ENCODE data around the gene RNF187. TPM values are rescaled to one million over a fixed set of nuclear protein-coding genes. Genes with fewer than 3 reads are reported as not detected.

The RNF187 gene
- total and polyA plus RNA-seq, 8 donors = 8.9 to 44.6 (median 27.8) TPM

DNA sequence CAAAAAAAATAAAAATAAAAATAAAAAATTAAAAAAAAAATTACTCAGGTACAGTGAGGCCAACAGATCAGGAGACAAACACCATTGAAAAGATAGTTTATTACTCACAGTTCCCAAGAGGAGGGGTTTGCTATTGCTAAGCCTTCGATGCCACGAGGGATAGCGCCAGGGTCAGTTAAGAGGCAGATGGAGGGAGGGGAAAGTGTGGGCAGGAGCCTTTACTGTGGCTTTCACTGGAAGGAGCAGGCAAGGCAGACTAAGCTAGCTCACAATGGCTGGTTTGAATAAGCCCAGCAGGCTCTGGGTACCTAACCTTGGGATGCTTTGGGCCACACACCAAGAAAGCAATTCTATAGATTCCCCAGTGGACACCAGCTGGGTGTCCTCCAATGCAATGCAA lies 12.7 kb upstream of the RNF187 start:
- Histone ChIP-seq H3K27ac (no peak overlapping the region), H3K36me3 (no peaks in the 10 kb centered on the region), H3K4me3 (no peak overlapping the region), H3K9me3 (no peaks in the 10 kb centered on the region), H3K4me1 (no peaks in the 10 kb centered on the region), H3K27me3 (peaks cover 1 to 27% (median 19%) of the 10 kb centered on the region in 3 donors)
- no peak for DNase-seq
- intact Hi-C loops (cut with DNase I; ENCODE audit: low total_unique reads) = no loop called here
- TF ChIP-seq EP300 (IDR thresholded peaks at IDR 0.05) (no peak), POLR2A (IDR thresholded peaks at IDR 0.05) (no peak), POLR2AphosphoS5 (IDR thresholded peaks at IDR 0.05) (no peak)
- TF ChIP-seq, protein P1, sequence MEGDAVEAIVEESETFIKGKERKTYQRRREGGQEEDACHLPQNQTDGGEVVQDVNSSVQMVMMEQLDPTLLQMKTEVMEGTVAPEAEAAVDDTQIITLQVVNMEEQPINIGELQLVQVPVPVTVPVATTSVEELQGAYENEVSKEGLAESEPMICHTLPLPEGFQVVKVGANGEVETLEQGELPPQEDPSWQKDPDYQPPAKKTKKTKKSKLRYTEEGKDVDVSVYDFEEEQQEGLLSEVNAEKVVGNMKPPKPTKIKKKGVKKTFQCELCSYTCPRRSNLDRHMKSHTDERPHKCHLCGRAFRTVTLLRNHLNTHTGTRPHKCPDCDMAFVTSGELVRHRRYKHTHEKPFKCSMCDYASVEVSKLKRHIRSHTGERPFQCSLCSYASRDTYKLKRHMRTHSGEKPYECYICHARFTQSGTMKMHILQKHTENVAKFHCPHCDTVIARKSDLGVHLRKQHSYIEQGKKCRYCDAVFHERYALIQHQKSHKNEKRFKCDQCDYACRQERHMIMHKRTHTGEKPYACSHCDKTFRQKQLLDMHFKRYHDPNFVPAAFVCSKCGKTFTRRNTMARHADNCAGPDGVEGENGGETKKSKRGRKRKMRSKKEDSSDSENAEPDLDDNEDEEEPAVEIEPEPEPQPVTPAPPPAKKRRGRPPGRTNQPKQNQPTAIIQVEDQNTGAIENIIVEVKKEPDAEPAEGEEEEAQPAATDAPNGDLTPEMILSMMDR (IDR thresholded peaks at IDR 0.05) = no peak
- WGBS, 5 donors = 76 to 89% (median 87%) methylated on average over 3 of the region's 3 CpGs

DNA sequence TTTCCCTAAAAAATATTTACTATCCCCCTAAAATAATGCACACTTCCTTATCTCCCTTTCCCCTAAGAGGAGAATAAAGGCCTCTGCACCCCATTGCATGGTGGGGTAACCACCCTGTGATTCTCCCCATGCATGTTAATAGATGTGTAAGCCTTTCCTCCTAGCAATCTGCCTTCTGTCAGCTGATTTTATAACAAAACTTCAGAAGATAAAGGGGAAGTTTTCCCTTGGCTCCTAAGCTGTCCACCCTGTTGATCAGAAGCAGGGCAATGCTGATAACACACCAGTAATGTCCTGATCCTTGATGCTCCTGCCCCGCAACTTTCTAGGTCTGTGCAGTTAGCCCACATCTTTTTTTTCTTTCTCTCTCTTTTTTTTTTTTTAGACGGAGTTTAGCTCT lies 11.4 kb upstream of the RNF187 start:
- no peak for TF ChIP-seq POLR2AphosphoS5 (IDR thresholded peaks at IDR 0.05)
- no peak for TF ChIP-seq EP300 (IDR thresholded peaks at IDR 0.05)
- TF ChIP-seq, protein P1 (IDR thresholded peaks at IDR 0.05) = no peak
- no peak for TF ChIP-seq POLR2A (IDR thresholded peaks at IDR 0.05)
- intact Hi-C loops (cut with DNase I; ENCODE audit: low total_unique reads) = no loop called here
- 65 to 83% (median 69%) methylated on average over 2 of the region's 2 CpGs for WGBS, 5 donors
- H3K9me3 ChIP-seq = no peaks in the 10 kb centered on the region
- H3K27me3 ChIP-seq = peaks cover 0 to 14% (median 6%) of the 10 kb centered on the region in 3 donors
- H3K36me3 ChIP-seq = no peaks in the 10 kb centered on the region
- no peak overlapping the region for H3K27ac ChIP-seq
- no peak for DNase-seq
- no peak overlapping the region for H3K4me3 ChIP-seq
- no peaks in the 10 kb centered on the region for H3K4me1 ChIP-seq

DNA sequence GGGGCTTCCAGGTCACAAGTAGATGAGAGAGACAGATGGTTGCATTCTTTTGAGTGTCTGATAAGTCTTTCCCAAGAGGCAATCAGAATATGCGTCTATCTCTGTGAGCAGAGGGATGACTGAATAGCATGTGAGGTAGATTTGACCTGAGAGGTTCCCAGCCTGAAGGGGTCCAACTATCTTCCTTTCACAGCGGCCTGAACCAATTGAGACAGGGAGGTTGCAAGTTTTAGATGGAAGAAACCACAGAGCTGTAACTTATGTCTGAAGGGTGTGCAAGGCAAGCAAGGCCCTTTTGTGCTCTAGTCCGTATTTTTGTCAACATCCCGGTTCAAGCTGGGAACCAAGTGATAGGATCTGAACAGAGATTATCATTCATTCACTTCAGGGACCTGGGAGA lies 9.9 kb upstream of the RNF187 start:
- WGBS, 5 donors = 76 to 85% (median 79%) methylated on average over 4 of the region's 4 CpGs
- DNase-seq = no peak
- Histone ChIP-seq H3K4me3 (no peak overlapping the region), H3K27ac (no peak overlapping the region), H3K9me3 (no peaks in the 10 kb centered on the region), H3K36me3 (no peaks in the 10 kb centered on the region), H3K27me3 (peaks cover 0 to 5% (median 0%) of the 10 kb centered on the region in 3 donors), H3K4me1 (no peaks in the 10 kb centered on the region)
- intact Hi-C loops (cut with DNase I; ENCODE audit: low total_unique reads) = no loop called here
- TF ChIP-seq EP300 (IDR thresholded peaks at IDR 0.05) (no peak), POLR2A (IDR thresholded peaks at IDR 0.05) (no peak), POLR2AphosphoS5 (IDR thresholded peaks at IDR 0.05) (no peak)
- TF ChIP-seq, protein P1 (IDR thresholded peaks at IDR 0.05) = no peak

DNA sequence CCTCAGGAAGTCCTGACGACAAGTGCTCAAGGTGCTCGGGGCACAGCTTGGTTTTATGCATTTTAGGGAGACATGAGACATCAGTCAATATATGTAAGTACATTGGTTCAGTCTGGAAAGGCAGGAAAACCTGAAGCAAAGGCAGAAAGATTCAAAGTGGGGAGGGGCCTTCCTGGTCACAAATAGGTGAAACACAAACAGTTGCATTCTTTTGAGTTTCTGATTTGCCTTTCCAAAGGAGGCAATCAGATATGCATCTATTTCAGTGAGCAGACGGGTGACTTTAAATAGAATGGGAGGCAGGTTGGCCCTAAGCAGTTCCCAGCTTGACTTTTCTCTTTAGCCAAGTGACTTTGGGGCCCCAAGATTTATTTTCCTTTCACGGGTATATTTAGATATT lies 8.9 kb upstream of the RNF187 start:
- Histone ChIP-seq H3K27ac (no peak overlapping the region), H3K27me3 (peaks cover 0 to 5% (median 0%) of the 10 kb centered on the region in 3 donors), H3K9me3 (no peaks in the 10 kb centered on the region), H3K4me1 (no peaks in the 10 kb centered on the region), H3K36me3 (no peaks in the 10 kb centered on the region), H3K4me3 (no peak overlapping the region)
- DNase-seq = no peak
- intact Hi-C loops (cut with DNase I; ENCODE audit: low total_unique reads) = no loop called here
- 27 to 48% (median 40%) methylated on average over 4 of the region's 4 CpGs for WGBS, 5 donors
- TF ChIP-seq EP300 (IDR thresholded peaks at IDR 0.05) (no peak), POLR2A (IDR thresholded peaks at IDR 0.05) (no peak), POLR2AphosphoS5 (IDR thresholded peaks at IDR 0.05) (no peak)
- TF ChIP-seq, protein P1 (IDR thresholded peaks at IDR 0.05) = no peak

Measured in stomach (tissue), 9 donors.